ENCODE measurements around the gene RHOT2.

DNA sequence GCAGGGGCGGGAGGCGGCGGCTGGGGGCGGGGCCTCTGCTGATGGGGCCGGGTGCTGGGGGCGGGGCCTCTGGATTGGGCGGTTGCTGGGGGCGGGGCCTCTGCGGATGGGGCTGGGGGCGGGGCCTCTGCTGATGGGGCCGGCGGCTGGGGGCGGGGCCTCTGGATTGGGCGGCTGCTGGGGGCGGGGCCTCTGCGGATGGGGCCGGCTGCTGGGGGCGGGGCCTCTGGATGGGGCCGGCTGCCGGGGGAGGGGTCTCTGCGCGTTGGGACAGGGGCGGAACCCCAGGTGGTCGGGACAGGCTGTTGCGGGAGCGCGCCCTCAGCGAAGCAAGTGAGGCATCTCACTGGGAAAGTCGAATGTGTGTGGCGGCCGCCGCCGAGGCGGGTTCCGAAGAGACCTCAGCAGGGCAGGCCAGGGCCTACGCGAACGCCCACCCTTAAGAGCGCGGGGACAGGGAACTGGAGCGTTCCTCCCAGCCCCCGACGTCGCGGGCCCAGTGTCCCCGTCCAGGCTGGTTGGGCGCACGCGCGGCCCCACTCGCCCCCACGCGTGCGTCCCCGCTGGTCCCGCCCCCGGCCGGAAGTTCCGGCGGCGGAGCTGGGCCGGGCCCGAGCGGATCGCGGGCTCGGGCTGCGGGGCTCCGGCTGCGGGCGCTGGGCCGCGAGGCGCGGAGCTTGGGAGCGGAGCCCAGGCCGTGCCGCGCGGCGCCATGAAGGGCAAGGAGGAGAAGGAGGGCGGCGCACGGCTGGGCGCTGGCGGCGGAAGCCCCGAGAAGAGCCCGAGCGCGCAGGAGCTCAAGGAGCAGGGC, 12.1 kb downstream of the RHOT2 start, which contains the start of gene STUB1:
- TF ChIP-seq CTCF (conservative IDR thresholded peaks at IDR 0.05; ENCODE audit: low read depth, low read length) (no peak), EZH2 (IDR thresholded peaks at IDR 0.05; ENCODE audit: borderline replicate concordance, low read depth, low read length, poor library complexity, severe bottlenecking) (no peak)
